Suprapubic skin (tissue), 4 donors: ENCODE measurements around the gene TSPAN13. TPM values are rescaled to one million over a fixed set of nuclear protein-coding genes. Genes with fewer than 3 reads are reported as not detected.

ENCODE experiments used
- DNase-seq, 2 donors: peaks; one replicate each; pipeline ENCODE4 v3.0.0-alpha.2; 2019; ENCODE audit warnings: low spot score in 2 of 2
- H3K27ac ChIP-seq: fragments of 200-600 bp; sonication (generic); one replicate; pipeline ENCODE4 v1.5.1; 2019
- H3K27me3 ChIP-seq: fragments of 200-600 bp; sonication (generic); one replicate; pipeline ENCODE4 v1.5.1; 2019
- H3K36me3 ChIP-seq: fragments of 200-600 bp; sonication (generic); one replicate; pipeline ENCODE4 v1.5.1; 2019
- H3K4me1 ChIP-seq: fragments of 200-600 bp; sonication (generic); one replicate; pipeline ENCODE4 v1.5.1; 2019
- H3K4me3 ChIP-seq: fragments of 200-600 bp; sonication (generic); one replicate; pipeline ENCODE4 v1.5.1; 2019; ENCODE audit warnings: mild to moderate bottlenecking
- H3K9me3 ChIP-seq: fragments of 200-600 bp; sonication (generic); one replicate; pipeline ENCODE4 v1.5.1; 2019
- CTCF ChIP-seq, 2 donors: fragments of 200-600 bp in 1 of 2; fragments of 450-650 bp in 1 of 2; sonication (generic) in 1 of 2; IDR thresholded peaks; one replicate each; pipeline ENCODE4 v1.5.1; 2016 to 2019; ENCODE audit warnings: antibody characterized with exemption in 2 of 2, mild to moderate bottlenecking in 1 of 2, moderate library complexity in 1 of 2
- EP300 ChIP-seq: sonication (generic); formaldehyde crosslinking; IDR thresholded peaks from one replicate; pipeline ENCODE4 v1.6.1; 2017; ENCODE audit warnings: antibody characterized with exemption
- POLR2A ChIP-seq, 2 donors: fragments of 450-650 bp; IDR thresholded peaks; one replicate each; pipeline ENCODE4 v1.6.1; 2017; ENCODE audit warnings: antibody characterized with exemption in 2 of 2, mild to moderate bottlenecking in 2 of 2, moderate library complexity in 2 of 2
- POLR2AphosphoS5 ChIP-seq, 3 donors: sonication (generic); formaldehyde crosslinking; IDR thresholded peaks; one replicate each; pipeline ENCODE4 v1.6.1; 2017; ENCODE audit warnings: antibody characterized with exemption in 3 of 3
- WGBS: methylation state at CpG from one replicate; pipeline ENCODE4 v1.1.5; 2018; 5-methylcytosine and 5-hydroxymethylcytosine counted together
- total RNA-seq, 4 donors: library from RNA; depleted of rRNA; stranded (reverse); fragments of >200 nt; gene quantifications; one replicate each; pipeline ENCODE4 v1.1.0, GENCODE V29; 2016

The TSPAN13 gene
- total RNA-seq, 4 donors from 2014 or later: 6.9 to 17.2 (median 12.4) TPM

GRCh38 chr7:16754856-16755317 is 1.3 kb downstream of the TSPAN13 start:
- H3K9me3 ChIP-seq: no peaks in the 10 kb centered on the region
- peak overlapping the region; percentile 84 for H3K4me3 ChIP-seq
- H3K4me1 ChIP-seq: peaks cover 19% of the 10 kb centered on the region
- peak overlapping the region; percentile 74 for H3K27ac ChIP-seq
- TF ChIP-seq EP300: no peak
- TF ChIP-seq CTCF (IDR thresholded peaks at IDR 0.05): no peak
- WGBS: 44% methylated on average over 6 of the region's 6 CpGs
- H3K27me3 ChIP-seq: no peaks in the 10 kb centered on the region
- DNase-seq: no peak
- no peaks in the 10 kb centered on the region for H3K36me3 ChIP-seq

- H3K27me3 ChIP-seq: no peaks in the 10 kb centered on the region
- DNase-seq: no peak
- peak overlapping the region; percentile 84 for H3K4me3 ChIP-seq
- H3K27ac ChIP-seq: no peak overlapping the region
- H3K4me1 ChIP-seq: peaks cover 19% of the 10 kb centered on the region
- no peak for TF ChIP-seq EP300
- no peak for TF ChIP-seq POLR2AphosphoS5 (IDR thresholded peaks at IDR 0.05)
- no peak for TF ChIP-seq CTCF (IDR thresholded peaks at IDR 0.05)
- no peak for TF ChIP-seq POLR2A (IDR thresholded peaks at IDR 0.05)
- H3K36me3 ChIP-seq: no peaks in the 10 kb centered on the region
- no peaks in the 10 kb centered on the region for H3K9me3 ChIP-seq
These were observed 1.8 kb downstream of the TSPAN13 start for GRCh38 chr7:16755397-16755796.

- TF ChIP-seq CTCF (IDR thresholded peaks at IDR 0.05): no peak
- TF ChIP-seq POLR2AphosphoS5 (IDR thresholded peaks at IDR 0.05): no peak
- TF ChIP-seq POLR2A (IDR thresholded peaks at IDR 0.05): no peak
- no peak for TF ChIP-seq EP300
- 86% methylated on average over 6 of the region's 6 CpGs for WGBS
These were observed 4.5 kb downstream of the TSPAN13 start for GRCh38 chr7:16758036-16758435.

GRCh38 chr7:16758631-16759611 is 5.4 kb downstream of the TSPAN13 start:
- Histone ChIP-seq H3K4me3 (no peak overlapping the region), H3K4me1 (peaks cover 12% of the 10 kb centered on the region), H3K27ac (no peak overlapping the region), H3K36me3 (no peaks in the 10 kb centered on the region), H3K9me3 (peaks cover 4% of the 10 kb centered on the region), H3K27me3 (no peaks in the 10 kb centered on the region)
- TF ChIP-seq POLR2A (IDR thresholded peaks at IDR 0.05) (no peak), POLR2AphosphoS5 (IDR thresholded peaks at IDR 0.05) (no peak), EP300 (no peak), CTCF (IDR thresholded peaks at IDR 0.05) (no peak)
- DNase-seq: no peak
- WGBS: 81% methylated on average over 10 of the region's 10 CpGs

More at GRCh38 chr7:16758036-16758435, 4.5 kb downstream of the TSPAN13 start:
- no peak for DNase-seq
- Histone ChIP-seq H3K27ac (no peak overlapping the region), H3K27me3 (no peaks in the 10 kb centered on the region), H3K9me3 (no peaks in the 10 kb centered on the region), H3K36me3 (no peaks in the 10 kb centered on the region), H3K4me1 (peaks cover 18% of the 10 kb centered on the region), H3K4me3 (no peak overlapping the region)

- Histone ChIP-seq H3K4me3 (no peak overlapping the region), H3K4me1 (peaks cover 3% of the 10 kb centered on the region), H3K27me3 (no peaks in the 10 kb centered on the region), H3K27ac (no peak overlapping the region), H3K36me3 (no peaks in the 10 kb centered on the region), H3K9me3 (peaks cover 4% of the 10 kb centered on the region)
- TF ChIP-seq POLR2A (IDR thresholded peaks at IDR 0.05) (no peak), CTCF (IDR thresholded peaks at IDR 0.05) (no peak), POLR2AphosphoS5 (IDR thresholded peaks at IDR 0.05) (no peak), EP300 (no peak)
- 90% methylated on average over 1 of the region's 1 CpG for WGBS
- DNase-seq: no peak
These were observed 6.3 kb downstream of the TSPAN13 start for GRCh38 chr7:16759840-16760239.
